22Rv1 (cell line): ENCODE data around the gene CDC34.

ENCODE experiments used
- H3K27ac ChIP-seq: fragments of 450-650 bp; 2 replicates; pipeline ENCODE4 v1.5.1; 2017
- ZFX ChIP-seq: fragments of 450-650 bp; IDR thresholded peaks from 2 replicates; pipeline ENCODE4 v1.6.1; 2017; ENCODE audit warnings: antibody characterized with exemption, borderline replicate concordance
- TF ChIP-seq, protein P1 (sequence below): fragments of 450-650 bp; IDR thresholded peaks from 2 replicates; pipeline ENCODE4 v1.5.1; 2017; ENCODE audit warnings: mild to moderate bottlenecking

CDC34 gene

DNA sequence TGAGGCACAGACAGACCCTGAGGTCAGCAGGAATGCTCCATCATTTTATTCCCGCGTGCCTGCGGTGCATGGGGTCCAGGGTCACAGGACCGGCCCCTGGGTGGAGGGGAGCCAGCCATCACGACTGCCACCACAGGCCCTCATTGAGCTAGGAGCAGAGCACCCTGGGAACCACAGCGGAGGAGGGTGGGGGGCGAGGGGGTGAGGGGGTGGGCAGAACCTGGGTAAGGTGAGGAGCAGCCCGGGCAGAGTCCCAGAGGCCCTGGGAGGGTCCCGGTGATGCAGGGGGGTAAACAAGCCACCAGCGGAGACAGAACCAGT lies 36.5 kb upstream of the CDC34 start:
- TF ChIP-seq, protein P1, sequence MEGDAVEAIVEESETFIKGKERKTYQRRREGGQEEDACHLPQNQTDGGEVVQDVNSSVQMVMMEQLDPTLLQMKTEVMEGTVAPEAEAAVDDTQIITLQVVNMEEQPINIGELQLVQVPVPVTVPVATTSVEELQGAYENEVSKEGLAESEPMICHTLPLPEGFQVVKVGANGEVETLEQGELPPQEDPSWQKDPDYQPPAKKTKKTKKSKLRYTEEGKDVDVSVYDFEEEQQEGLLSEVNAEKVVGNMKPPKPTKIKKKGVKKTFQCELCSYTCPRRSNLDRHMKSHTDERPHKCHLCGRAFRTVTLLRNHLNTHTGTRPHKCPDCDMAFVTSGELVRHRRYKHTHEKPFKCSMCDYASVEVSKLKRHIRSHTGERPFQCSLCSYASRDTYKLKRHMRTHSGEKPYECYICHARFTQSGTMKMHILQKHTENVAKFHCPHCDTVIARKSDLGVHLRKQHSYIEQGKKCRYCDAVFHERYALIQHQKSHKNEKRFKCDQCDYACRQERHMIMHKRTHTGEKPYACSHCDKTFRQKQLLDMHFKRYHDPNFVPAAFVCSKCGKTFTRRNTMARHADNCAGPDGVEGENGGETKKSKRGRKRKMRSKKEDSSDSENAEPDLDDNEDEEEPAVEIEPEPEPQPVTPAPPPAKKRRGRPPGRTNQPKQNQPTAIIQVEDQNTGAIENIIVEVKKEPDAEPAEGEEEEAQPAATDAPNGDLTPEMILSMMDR: no peak
- no peak for TF ChIP-seq ZFX

DNA sequence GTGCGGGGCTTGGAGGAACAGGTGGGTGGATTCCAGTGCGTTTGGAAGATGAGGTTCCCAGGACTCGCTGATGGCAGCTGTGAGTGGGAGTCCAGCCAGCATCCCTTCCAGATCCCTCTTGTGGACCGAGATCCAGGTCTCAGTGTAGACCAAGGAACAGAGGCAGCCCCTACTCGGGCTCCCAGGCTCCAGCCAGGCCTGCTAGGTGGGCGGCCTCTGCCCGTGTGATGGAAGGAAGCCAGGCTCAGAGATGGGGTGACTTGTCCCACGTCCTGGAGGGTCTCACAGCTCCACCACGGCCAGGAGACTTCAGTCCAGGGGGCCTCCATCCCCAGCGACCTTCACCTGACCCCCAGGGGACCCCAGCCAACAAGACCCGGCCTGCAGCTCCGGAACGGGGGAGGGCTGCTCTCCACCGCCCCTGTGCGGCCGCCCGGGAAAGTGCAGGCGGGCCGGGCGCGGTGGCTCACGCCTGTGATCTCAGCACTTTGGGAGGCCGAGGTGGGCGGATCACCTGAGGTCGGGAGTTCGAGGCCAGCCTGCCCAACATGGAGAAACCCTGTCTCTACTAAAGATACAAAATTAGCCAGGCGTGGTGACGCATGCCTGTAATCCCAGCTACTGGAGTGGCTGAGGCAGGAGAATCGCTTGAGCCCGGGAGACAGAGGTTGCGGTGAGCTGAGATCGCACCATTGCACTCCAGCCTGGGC lies 36.0 kb upstream of the CDC34 start:
- no peak overlapping the region for H3K27ac ChIP-seq

More for the DNA sequence above, 36.5 kb upstream of the CDC34 start:
- H3K27ac ChIP-seq: no peak overlapping the region

GRCh38 chr19:496112-496665 lies 35.4 kb upstream of the CDC34 start, which contains the start of gene MADCAM1:
Gene MADCAM1, plus strand, starts transcription at chr19:496486. Its CDS starts 14 bp downstream, at chr19:496500.
- H3K27ac ChIP-seq: no peak within 1 kb of the TSS
- TF ChIP-seq ZFX: no peak
- TF ChIP-seq, protein P1: no peak

More for the DNA sequence above, 36.0 kb upstream of the CDC34 start:
- no peak for TF ChIP-seq ZFX
- TF ChIP-seq, protein P1: peak; percentile 94

- H3K27ac ChIP-seq: no peak overlapping the region
- TF ChIP-seq ZFX: no peak
- TF ChIP-seq, protein P1: no peak
Measured at GRCh38 chr19:496986-497385, 34.6 kb upstream of the CDC34 start.

GRCh38 chr19:497491-497868 lies 34.1 kb upstream of the CDC34 start:
- TF ChIP-seq ZFX: no peak
- TF ChIP-seq, protein P1: no peak
- no peak overlapping the region for H3K27ac ChIP-seq

GRCh38 chr19:497869-498510 lies 33.6 kb upstream of the CDC34 start:
- TF ChIP-seq ZFX: no peak
- TF ChIP-seq, protein P1: no peak

DNA sequence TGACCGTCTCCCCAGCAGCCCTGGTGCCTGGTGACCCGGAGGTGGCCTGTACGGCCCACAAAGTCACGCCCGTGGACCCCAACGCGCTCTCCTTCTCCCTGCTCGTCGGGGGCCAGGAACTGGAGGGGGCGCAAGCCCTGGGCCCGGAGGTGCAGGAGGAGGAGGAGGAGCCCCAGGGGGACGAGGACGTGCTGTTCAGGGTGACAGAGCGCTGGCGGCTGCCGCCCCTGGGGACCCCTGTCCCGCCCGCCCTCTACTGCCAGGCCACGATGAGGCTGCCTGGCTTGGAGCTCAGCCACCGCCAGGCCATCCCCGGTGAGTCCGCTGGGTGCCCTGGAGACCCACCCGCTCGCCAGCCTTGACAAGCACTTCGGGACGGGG lies 33.1 kb upstream of the CDC34 start:
- H3K27ac ChIP-seq: no peak overlapping the region
- TF ChIP-seq ZFX: no peak
- TF ChIP-seq, protein P1: no peak

More at GRCh38 chr19:497869-498510, 33.6 kb upstream of the CDC34 start:
- H3K27ac ChIP-seq: no peak overlapping the region
